Spleen (tissue), 7 donors: ENCODE results near the gene SYNRG.

Source experiments
- CTCF ChIP-seq, 11 experiments: fragments of 200-600 bp in 7 of 11; fragments of 450-650 bp in 4 of 11; sonication (generic) in 4 of 11; IDR thresholded peaks in 8 of 11; conservative IDR thresholded peaks in 3 of 11; 1 replicate in 7 of 11; 2 replicates in 4 of 11; pipeline versions ENCODE4 v1.4.0 to v1.8.0; 2016 to 2021; ENCODE audit warnings: antibody characterized with exemption in 11 of 11, inconsistent platforms in 4 of 11, mild to moderate bottlenecking in 1 of 11
- POLR2A ChIP-seq, 3 donors: fragments of 450-650 bp; IDR thresholded peaks; one replicate each; pipeline ENCODE4 v1.5.1; 2017; ENCODE audit warnings: antibody characterized with exemption in 3 of 3, mild to moderate bottlenecking in 1 of 3
- POLR2AphosphoS5 ChIP-seq, 3 donors: sonication (generic); formaldehyde crosslinking; IDR thresholded peaks; one replicate each; pipeline ENCODE4 v1.5.1; 2017; ENCODE audit warnings: antibody characterized with exemption in 3 of 3
- donor health status: DM: no; HTN: no; CAD: no; lungs with moderate emphysema.
- donor health status: DM: no; HTN: no; CAD: no.
- donor health status: DM: no; HTN: no; CAD: no.

GRCh38 chr17:37480427-37480826, 128.8 kb downstream of the SYNRG start:
- TF ChIP-seq CTCF (IDR thresholded peaks at IDR 0.05 in 8 of 11, conservative IDR thresholded peaks at IDR 0.05 in 3 of 11) (no peak), POLR2AphosphoS5 (IDR thresholded peaks at IDR 0.05) (no peak), POLR2A (IDR thresholded peaks at IDR 0.05) (no peak)
